Lower leg skin (tissue), 4 donors: ENCODE measurements around the gene TBPL1. TPM values are rescaled to one million over a fixed set of nuclear protein-coding genes. Genes with fewer than 3 reads are reported as not detected.

Experiments
- DNase-seq, 2 donors: peaks; one replicate each; pipeline ENCODE4 v3.0.0-alpha.2; 2019; ENCODE audit warnings: low spot score in 2 of 2
- H3K4me3 ChIP-seq: fragments of 200-600 bp; sonication (generic); 2 replicates; pipeline ENCODE4 v1.5.1; 2017; ENCODE audit warnings: mild to moderate bottlenecking, low read depth; ENCODE audit not compliant: poor library complexity, severe bottlenecking
- POLR2A ChIP-seq, 2 donors: fragments of 450-650 bp; IDR thresholded peaks; one replicate each; pipeline ENCODE4 v1.6.1; 2016 to 2017; ENCODE audit warnings: antibody characterized with exemption in 2 of 2, mild to moderate bottlenecking in 1 of 2, moderate library complexity in 1 of 2
- WGBS, 2 donors: methylation state at CpG; one replicate each; pipeline ENCODE4 v1.1.5; 2018; 5-methylcytosine and 5-hydroxymethylcytosine counted together
- intact Hi-C: fragments of 100-400 bp; cut with DNase I; formaldehyde crosslinking; loops from one replicate; pipeline ENCODE4 v1.15.0; 2023; ENCODE audit warnings: low total_unique reads
- total RNA-seq, 4 donors: library from RNA; depleted of rRNA; stranded (reverse); fragments of >200 nt; gene quantifications; one replicate each; pipeline ENCODE4 v1.1.0, GENCODE V29; 2016
- TF ChIP-seq, protein P1 (sequence below), 3 donors: fragments of 450-650 bp; IDR thresholded peaks; one replicate each; pipeline ENCODE4 v1.5.1; 2016; ENCODE audit warnings: antibody characterized with exemption in 3 of 3, mild to moderate bottlenecking in 3 of 3, moderate library complexity in 2 of 3

TBPL1 gene
- total RNA-seq, 4 donors from 2014 or later, result 12.6 to 27.7 (median 23.4) TPM

GRCh38 chr6:133991096-133991593 lies 38.1 kb downstream of the TBPL1 start:
- no peak for TF ChIP-seq POLR2A (IDR thresholded peaks at IDR 0.05)
- TF ChIP-seq, protein P1, sequence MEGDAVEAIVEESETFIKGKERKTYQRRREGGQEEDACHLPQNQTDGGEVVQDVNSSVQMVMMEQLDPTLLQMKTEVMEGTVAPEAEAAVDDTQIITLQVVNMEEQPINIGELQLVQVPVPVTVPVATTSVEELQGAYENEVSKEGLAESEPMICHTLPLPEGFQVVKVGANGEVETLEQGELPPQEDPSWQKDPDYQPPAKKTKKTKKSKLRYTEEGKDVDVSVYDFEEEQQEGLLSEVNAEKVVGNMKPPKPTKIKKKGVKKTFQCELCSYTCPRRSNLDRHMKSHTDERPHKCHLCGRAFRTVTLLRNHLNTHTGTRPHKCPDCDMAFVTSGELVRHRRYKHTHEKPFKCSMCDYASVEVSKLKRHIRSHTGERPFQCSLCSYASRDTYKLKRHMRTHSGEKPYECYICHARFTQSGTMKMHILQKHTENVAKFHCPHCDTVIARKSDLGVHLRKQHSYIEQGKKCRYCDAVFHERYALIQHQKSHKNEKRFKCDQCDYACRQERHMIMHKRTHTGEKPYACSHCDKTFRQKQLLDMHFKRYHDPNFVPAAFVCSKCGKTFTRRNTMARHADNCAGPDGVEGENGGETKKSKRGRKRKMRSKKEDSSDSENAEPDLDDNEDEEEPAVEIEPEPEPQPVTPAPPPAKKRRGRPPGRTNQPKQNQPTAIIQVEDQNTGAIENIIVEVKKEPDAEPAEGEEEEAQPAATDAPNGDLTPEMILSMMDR (IDR thresholded peaks at IDR 0.05), result no peak
- DNase-seq, result no peak
- H3K4me3 ChIP-seq, result no peak overlapping the region
- intact Hi-C loops, result no loop called here
- 44 to 65% methylated on average over 2 of the region's 2 CpGs for WGBS, 2 donors

- H3K4me3 ChIP-seq, result no peak overlapping the region
- intact Hi-C loops, result no loop called here
- TF ChIP-seq, protein P1 (IDR thresholded peaks at IDR 0.05), result no peak
- TF ChIP-seq POLR2A (IDR thresholded peaks at IDR 0.05), result no peak
- 67 to 72% methylated on average over 6 of the region's 6 CpGs for WGBS, 2 donors
- DNase-seq, result no peak
Measured at GRCh38 chr6:133992992-133993680, 40.1 kb downstream of the TBPL1 start.

DNA sequence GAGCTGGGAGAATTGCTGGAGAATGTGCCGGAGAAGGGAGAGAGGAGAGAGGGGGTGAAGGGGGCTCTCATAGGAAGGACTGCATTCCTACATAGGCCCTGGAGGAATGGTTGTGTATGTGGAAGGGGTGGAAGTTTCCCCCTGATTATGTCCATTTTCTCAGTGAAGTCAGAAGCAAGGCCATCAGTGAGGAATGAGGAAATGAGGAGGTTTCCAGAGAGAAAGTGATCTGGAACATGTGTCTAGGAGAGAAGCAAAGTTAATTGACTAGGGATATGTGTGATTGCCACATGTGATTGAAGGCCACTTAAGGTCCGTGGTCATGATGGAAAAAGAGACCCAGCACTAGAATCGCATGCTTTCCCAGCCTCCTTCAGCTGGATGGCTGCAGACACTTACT lies 42.3 kb downstream of the TBPL1 start:
- no peak overlapping the region for H3K4me3 ChIP-seq
- no peak for TF ChIP-seq POLR2A (IDR thresholded peaks at IDR 0.05)
- TF ChIP-seq, protein P1 (IDR thresholded peaks at IDR 0.05), result no peak
- DNase-seq, result no peak
- 78 to 85% methylated on average over 3 of the region's 3 CpGs for WGBS, 2 donors
- intact Hi-C loops, result no loop called here

- WGBS, 2 donors, result 85 to 93% methylated on average over 3 of the region's 3 CpGs
- intact Hi-C loops, result no loop called here
- no peak overlapping the region for H3K4me3 ChIP-seq
- no peak for DNase-seq
- TF ChIP-seq, protein P1 (IDR thresholded peaks at IDR 0.05), result no peak
- TF ChIP-seq POLR2A (IDR thresholded peaks at IDR 0.05), result no peak
Measured at GRCh38 chr6:133995758-133996157, 42.7 kb downstream of the TBPL1 start.

DNA sequence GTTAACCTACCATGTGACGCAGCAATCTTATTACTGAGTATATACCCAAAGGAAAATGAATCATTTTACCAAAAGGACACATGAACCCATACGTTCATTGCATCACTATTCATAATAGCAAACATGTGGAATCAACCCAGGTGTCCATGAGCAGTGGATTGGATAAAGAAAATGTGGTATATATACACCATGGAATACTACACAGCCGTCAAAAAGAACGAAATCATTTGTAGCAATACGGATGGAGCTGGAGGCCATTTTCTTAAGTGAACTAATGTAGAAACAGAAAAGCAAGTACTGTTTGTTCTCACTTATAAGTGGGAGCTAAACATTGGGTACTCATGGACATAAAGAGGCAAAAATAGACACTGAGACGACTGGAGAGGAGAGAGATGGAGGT lies 44.2 kb downstream of the TBPL1 start:
- H3K4me3 ChIP-seq, result no peak overlapping the region
- intact Hi-C loops, result no loop called here
- DNase-seq, result no peak
- 95 to 97% methylated on average over 6 of the region's 6 CpGs for WGBS, 2 donors
- no peak for TF ChIP-seq POLR2A (IDR thresholded peaks at IDR 0.05)
- TF ChIP-seq, protein P1 (IDR thresholded peaks at IDR 0.05), result no peak

DNA sequence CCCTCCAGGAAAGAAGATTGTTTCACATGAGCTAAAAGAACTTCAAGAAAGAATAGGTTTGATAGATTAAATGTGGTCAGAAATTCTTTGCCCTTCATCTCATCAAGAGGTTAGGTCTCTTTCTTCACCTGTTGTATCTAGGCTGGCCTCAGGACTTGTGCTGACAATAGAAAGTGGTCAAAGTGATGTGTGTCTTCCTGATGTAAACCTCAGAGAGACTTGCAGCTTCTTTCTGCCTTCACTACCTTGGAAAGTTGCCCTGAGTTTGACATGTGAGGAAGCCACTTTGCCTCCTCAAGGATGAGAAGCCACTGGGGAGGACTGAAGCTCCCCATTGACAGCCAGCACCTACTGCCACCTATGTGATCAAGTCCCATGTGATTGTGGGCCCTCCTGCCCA lies 46.3 kb downstream of the TBPL1 start:
- TF ChIP-seq, protein P1 (IDR thresholded peaks at IDR 0.05), result no peak
- no peak for TF ChIP-seq POLR2A (IDR thresholded peaks at IDR 0.05)
- intact Hi-C loops, result no loop called here
- no peak overlapping the region for H3K4me3 ChIP-seq
- no peak for DNase-seq
